Sciatic nerve (tissue), 2 donors: ENCODE measurements around the gene ABCF2. TPM values are rescaled to one million over a fixed set of nuclear protein-coding genes. Genes with fewer than 3 reads are reported as not detected.

ENCODE experiments used
- ATAC-seq: fragments of 200-7000 bp; cut with Tn5 transposase; one replicate; pipeline ENCODE4 v1.9.1; 2020; ENCODE audit warnings: mild to moderate bottlenecking, moderate library complexity
- DNase-seq: peaks from one replicate; pipeline ENCODE4 v3.0.0-alpha.2; 2020; ENCODE audit warnings: low spot score
- intact Hi-C: fragments of 100-400 bp; cut with DNase I; formaldehyde crosslinking; loops from one replicate; pipeline ENCODE4 v1.14.2; 2022
- total RNA-seq: library from RNA; stranded (reverse); fragmentation: NEBNext Ultra II Directional; extraction: Animal tissue kit (Norgen Biotek cat#: 25700); gene quantifications from one replicate; pipeline ENCODE4 v1.2.1, GENCODE V29; 2021
- donor health status: DM: no; HTN: no; CAD: no.
- donor health status: DM: no; HTN: no; CAD: no.

ABCF2 gene
- total RNA-seq, 1 donor from 2014 or later: 20.8 TPM

DNA sequence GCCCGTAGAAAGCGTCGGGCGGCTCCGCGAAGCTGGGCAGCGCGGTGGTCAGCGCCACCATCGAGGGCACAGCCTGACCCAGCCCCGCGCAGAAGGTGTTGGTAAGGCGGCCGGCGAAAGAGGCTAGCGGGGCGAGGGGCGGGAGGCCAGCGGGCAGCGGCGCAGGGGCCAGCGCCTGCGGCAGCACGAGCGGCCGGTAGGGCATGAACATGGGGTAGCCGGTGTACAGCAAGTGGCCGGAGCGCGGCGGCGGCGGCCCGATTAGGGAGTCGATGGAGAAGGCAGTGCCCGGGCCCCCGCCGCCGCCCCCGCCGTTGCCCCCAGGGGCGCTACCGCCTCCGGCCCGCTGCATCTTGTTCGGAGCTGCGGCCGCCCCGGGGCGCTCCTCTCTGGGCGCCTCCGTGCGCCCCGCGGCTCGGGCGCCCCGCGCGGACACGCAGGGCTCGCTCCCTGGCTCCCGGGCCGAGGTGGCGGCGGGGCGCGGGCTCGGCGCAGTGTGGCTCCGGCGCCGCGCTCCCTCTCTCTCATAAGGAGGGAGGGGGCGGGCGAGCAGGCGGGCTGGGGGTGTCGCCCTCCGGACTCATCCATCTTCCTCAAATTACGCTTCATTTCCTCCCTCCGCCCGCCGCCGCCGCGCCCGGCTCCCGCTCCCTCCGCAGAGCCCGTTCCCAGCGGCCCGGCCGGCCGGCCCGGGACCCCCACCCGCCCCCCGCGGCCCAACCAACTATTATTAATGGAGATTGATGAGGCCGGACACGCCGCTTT is 59.6 kb downstream of the ABCF2 start, which contains the start of gene GBX1:
Gene GBX1, minus strand, starts transcription at position 498 of the 765 bp plus-strand sequence. Its CDS starts 146 bp downstream, at position 352.
- no peak for ATAC-seq
- peak; percentile 57 for DNase-seq
- intact Hi-C loops: no loop called here

DNA sequence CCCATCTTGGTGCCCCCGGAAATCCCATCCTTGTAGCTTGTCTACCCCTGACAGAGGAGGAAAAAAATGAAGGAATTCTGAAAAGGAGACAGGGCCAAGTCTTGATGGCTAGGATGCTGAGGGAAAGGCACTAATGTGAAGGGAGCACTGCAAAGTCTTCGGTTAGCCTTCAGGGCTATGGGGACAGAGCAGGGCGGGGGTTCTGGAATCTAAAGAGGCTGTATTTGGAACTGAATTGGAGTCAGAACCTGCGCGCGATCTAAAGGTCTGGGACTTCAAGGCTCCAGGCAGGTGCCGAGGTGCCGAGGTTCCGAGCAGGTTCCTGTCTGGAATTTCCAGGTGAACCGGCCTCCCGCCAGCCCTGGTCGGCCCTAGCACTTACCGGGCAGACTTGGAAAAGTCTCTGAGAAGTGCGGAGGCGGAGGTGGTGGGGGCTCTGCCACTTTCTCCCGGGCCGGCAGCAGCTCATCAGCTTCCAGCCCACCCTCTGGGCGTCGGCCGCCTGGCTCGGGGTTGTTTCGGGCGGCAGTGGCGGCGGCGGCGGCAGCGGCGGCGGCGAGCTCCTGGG is 60.3 kb downstream of the ABCF2 start:
- ATAC-seq: no peak
- intact Hi-C loops: no loop called here
- DNase-seq: peak; percentile 55

Other genes starting within 250 kb of the ABCF2 start
- gene KCNH2, start 248.9 kb downstream of the ABCF2 start, total RNA-seq: 3.2 TPM
- gene NOS3, start 236.2 kb downstream of the ABCF2 start, total RNA-seq: 26.6 TPM
- gene ATG9B, start 202.7 kb downstream of the ABCF2 start, total RNA-seq: 0.67 TPM
- gene ABCB8, start 198.8 kb downstream of the ABCF2 start, total RNA-seq: 32.8 TPM
- gene ASIC3, start 178.7 kb downstream of the ABCF2 start, total RNA-seq: 4.7 TPM
- gene CDK5, start 169.3 kb downstream of the ABCF2 start, total RNA-seq: 5.7 TPM
- 87.5 TPM for gene SLC4A2, start 167.6 kb downstream of the ABCF2 start, total RNA-seq
- gene FASTK, start 146.4 kb downstream of the ABCF2 start, total RNA-seq: 57.9 TPM
- 27.8 TPM for gene TMUB1, start 143.7 kb downstream of the ABCF2 start, total RNA-seq
- gene AGAP3, start 140.7 kb downstream of the ABCF2 start, total RNA-seq: 99.7 TPM
- gene GBX1, start 59.5 kb downstream of the ABCF2 start, total RNA-seq: not detected
- gene ASB10, start 40.0 kb downstream of the ABCF2 start, total RNA-seq: not detected
- not detected for gene H2BK1, start 16.7 kb downstream of the ABCF2 start, total RNA-seq
- 23.6 TPM for gene CHPF2, start 5.3 kb upstream of the ABCF2 start, total RNA-seq
- 50.7 TPM for gene SMARCD3, start 21.5 kb upstream of the ABCF2 start, total RNA-seq
- gene NUB1, start 114.6 kb upstream of the ABCF2 start, total RNA-seq: 48.5 TPM
- 101 TPM for gene WDR86, start 182.8 kb upstream of the ABCF2 start, total RNA-seq
- gene CRYGN, start 212.9 kb upstream of the ABCF2 start, total RNA-seq: 3.9 TPM